ENCODE results near the gene ITGA2.
"Not testable (repeated sequence)": the region's sequence is repeated elsewhere in the genome, so short reads cannot be mapped to it uniquely, and the experiment has no call there.

Gene ITGA2

GRCh38 chr5:52989025-52989780 is at the start of gene ITGA2:
ITGA2 (plus strand) TSS chr5:52989352; CDS start chr5:52989469, 117 bp downstream.
- DNase-seq: peak; percentile 11

GRCh38 chr5:52943285-52943684 is 45.9 kb upstream of the ITGA2 start:
- no peak for DNase-seq

- DNase-seq: no peak
These were observed 45.3 kb upstream of the ITGA2 start for GRCh38 chr5:52943808-52944207.

- DNase-seq: no peak
These were observed 44.1 kb upstream of the ITGA2 start for GRCh38 chr5:52945040-52945439.

- DNase-seq: no peak
These were observed 41.9 kb upstream of the ITGA2 start for GRCh38 chr5:52947208-52947607.

GRCh38 chr5:52947851-52948250 is 41.3 kb upstream of the ITGA2 start:
- DNase-seq: no peak

- DNase-seq: peak; percentile 42
These were observed 40.6 kb upstream of the ITGA2 start for GRCh38 chr5:52948418-52949076.

GRCh38 chr5:52950686-52951085 is 38.5 kb upstream of the ITGA2 start:
- DNase-seq: no peak

GRCh38 chr5:52952483-52952882 is 36.7 kb upstream of the ITGA2 start:
- DNase-seq: no peak

GRCh38 chr5:52956014-52956413 is 33.1 kb upstream of the ITGA2 start:
- no peak for DNase-seq

GRCh38 chr5:52956915-52957747 is 32.0 kb upstream of the ITGA2 start:
- DNase-seq: no peak

- no peak for DNase-seq
These were observed 27.9 kb upstream of the ITGA2 start for GRCh38 chr5:52961274-52961681.

GRCh38 chr5:52963636-52964035 is 25.5 kb upstream of the ITGA2 start:
- no peak for DNase-seq

- no peak for DNase-seq
These were observed 25.0 kb upstream of the ITGA2 start for GRCh38 chr5:52964138-52964537.

- not testable (repeated sequence) for DNase-seq
These were observed 13.0 kb upstream of the ITGA2 start for GRCh38 chr5:52976157-52976556.

- no peak for DNase-seq
These were observed 11.8 kb upstream of the ITGA2 start for GRCh38 chr5:52977264-52977897.

GRCh38 chr5:52981507-52981906 is 7.6 kb upstream of the ITGA2 start:
- no peak for DNase-seq

GRCh38 chr5:52983731-52984636 is 5.2 kb upstream of the ITGA2 start:
- no peak for DNase-seq

- no peak for DNase-seq
These were observed 3.8 kb upstream of the ITGA2 start for GRCh38 chr5:52985306-52985705.

- no peak for DNase-seq
These were observed 1.3 kb upstream of the ITGA2 start for GRCh38 chr5:52987711-52988331.

- DNase-seq: no peak
These were observed 672 bp upstream of the ITGA2 start for GRCh38 chr5:52988335-52989024.

Data from activated gamma-delta T cell treated with Interleukin-2 at 50 U/mL for 16 hours (primary cell).